Naive B cell (primary cell): Measurements from ENCODE around the gene FOXA1. TPM values are rescaled to one million over a fixed set of nuclear protein-coding genes. Genes with fewer than 3 reads are reported as not detected.

Source experiments
- ATAC-seq, 2 donors: fragments of 150-1000 bp; cut with Tn5 transposase; 2 replicates each; pipeline ENCODE4 v1.10.0; 2021; ENCODE audit warnings: low read depth in 2 of 2, mild to moderate bottlenecking in 2 of 2, moderate library complexity in 2 of 2
- DNase-seq: peaks from one replicate; pipeline ENCODE4 v3.0.0; 2022
- H3K27ac Mint-ChIP-seq, 6 donors: one replicate each; pipeline ENCODE4 v1.8.0; 2020 to 2022; ENCODE audit warnings: mild to moderate bottlenecking in 6 of 6, mixed read lengths in 6 of 6, moderate library complexity in 5 of 6, inconsistent platforms in 2 of 6
- H3K27me3 Mint-ChIP-seq, 3 donors: one replicate each; pipeline ENCODE4 v1.8.0; 2021 to 2022; ENCODE audit warnings: mixed read lengths in 3 of 3, mild to moderate bottlenecking in 1 of 3
- H3K36me3 Mint-ChIP-seq, 2 donors: one replicate each; pipeline ENCODE4 v1.8.0; 2020 to 2022; ENCODE audit warnings: mixed read lengths in 2 of 2, inconsistent platforms in 1 of 2, mild to moderate bottlenecking in 1 of 2
- H3K4me1 Mint-ChIP-seq, 3 donors: one replicate each; pipeline ENCODE4 v1.8.0; 2020 to 2022; ENCODE audit warnings: mixed read lengths in 3 of 3, inconsistent platforms in 1 of 3, mild to moderate bottlenecking in 1 of 3, moderate library complexity in 1 of 3
- H3K4me3 Mint-ChIP-seq, 8 donors: one replicate each; pipeline ENCODE4 v1.8.0; 2020 to 2022; ENCODE audit warnings: mild to moderate bottlenecking in 8 of 8, mixed read lengths in 8 of 8, moderate library complexity in 8 of 8, inconsistent platforms in 2 of 8
- H3K9me3 Mint-ChIP-seq, 7 donors: one replicate each; pipeline ENCODE4 v1.8.0; 2020 to 2022; ENCODE audit warnings: mixed read lengths in 7 of 7, mild to moderate bottlenecking in 5 of 7, inconsistent platforms in 2 of 7, moderate library complexity in 1 of 7
- polyA plus RNA-seq, 6 donors: library from polyadenylated mRNA; unstranded; fragments of 300-500 nt; fragmentation: Illumina TruSeq; gene quantifications; one replicate each; pipeline ENCODE4 v1.2.3, GENCODE V29; 2021; ENCODE audit warnings: low read depth in 6 of 6

Gene FOXA1
- polyA plus RNA-seq, 6 donors from 2014 or later: not detected

DNA sequence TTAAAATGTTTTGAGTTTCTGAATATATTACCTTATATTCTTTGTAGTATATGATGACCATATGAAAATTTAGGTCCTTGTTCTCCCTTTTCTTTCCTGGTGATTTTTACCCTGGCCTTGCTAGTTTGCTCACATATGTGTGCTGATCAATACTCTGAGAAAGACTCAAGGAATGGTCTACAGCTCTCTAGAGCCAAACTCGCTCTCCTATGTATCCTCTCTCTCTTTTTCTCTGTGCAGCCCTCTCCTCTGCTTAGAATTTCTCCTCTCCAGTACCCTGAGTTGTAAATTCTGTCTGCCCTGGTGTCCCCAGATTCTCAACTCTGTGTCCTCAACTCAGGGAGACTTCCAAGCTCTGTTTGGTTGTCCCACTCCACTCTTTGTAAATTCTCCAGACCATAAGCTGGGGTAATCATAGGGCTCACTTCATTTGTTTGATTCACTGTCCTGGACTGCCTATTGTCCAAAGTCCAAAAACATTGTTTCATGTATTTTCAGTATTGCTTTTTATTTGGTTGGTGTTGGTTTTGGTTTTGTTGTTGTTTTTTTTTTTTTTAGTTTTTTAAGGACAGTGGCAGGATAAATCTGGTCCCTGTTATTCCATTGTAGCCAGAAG is 41.0 kb downstream of the FOXA1 start:
- no peak overlapping the region for H3K27ac Mint-ChIP-seq
- ATAC-seq: no peak
- peaks cover 0 to 12% of the 10 kb centered on the region in 2 donors for H3K36me3 Mint-ChIP-seq

DNA sequence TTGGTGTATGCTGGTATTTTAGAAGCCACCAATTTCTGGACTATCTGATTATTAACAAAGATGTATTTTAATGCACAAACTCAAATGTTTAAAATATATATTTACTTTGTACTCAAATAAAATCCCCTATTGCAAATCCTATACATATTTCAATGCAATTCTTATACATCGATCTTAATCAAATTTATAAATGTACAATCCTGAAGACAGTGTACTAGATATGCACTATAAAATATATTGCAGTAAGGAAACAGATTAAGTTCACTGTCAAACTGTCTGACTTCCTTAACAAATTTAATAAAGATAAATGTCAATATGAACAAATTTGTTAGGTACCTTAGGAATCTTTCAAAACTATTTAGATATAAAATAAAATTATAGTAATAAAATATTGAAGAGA is 43.9 kb downstream of the FOXA1 start:
- ATAC-seq (no peak), DNase-seq (no peak)
- Mint-ChIP-seq H3K4me1 (no peaks in the 10 kb centered on the region), H3K9me3 (peaks cover 0 to 21% (median 8%) of the 10 kb centered on the region in 7 donors), H3K36me3 (no peaks in the 10 kb centered on the region), H3K4me3 (no peak overlapping the region), H3K27ac (no peak overlapping the region), H3K27me3 (no peaks in the 10 kb centered on the region)

More for the DNA sequence above, 41.0 kb downstream of the FOXA1 start:
- no peaks in the 10 kb centered on the region for H3K4me1 Mint-ChIP-seq
- H3K27me3 Mint-ChIP-seq: no peaks in the 10 kb centered on the region
- H3K9me3 Mint-ChIP-seq: peaks cover 2 to 32% (median 13%) of the 10 kb centered on the region in 7 donors
- H3K4me3 Mint-ChIP-seq: no peak overlapping the region
- DNase-seq: no peak

DNA sequence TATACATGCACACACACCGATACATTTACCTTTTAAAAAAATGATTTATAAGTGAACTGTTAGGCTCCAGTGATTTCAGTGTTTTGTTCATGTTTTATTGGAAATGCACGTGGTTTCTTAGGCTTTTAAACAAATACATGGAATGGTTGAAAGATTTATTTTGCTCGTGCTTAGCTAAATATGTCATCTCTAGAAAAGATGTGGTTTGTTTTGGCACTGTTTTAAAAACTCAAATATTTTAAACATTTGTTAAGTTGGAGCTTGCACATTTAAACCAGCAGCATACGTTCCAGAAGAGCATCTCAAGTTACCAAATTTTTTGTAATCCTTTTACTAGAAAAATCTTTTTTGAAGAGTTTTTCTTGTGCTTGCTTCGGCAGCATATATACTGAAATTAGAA is 44.5 kb downstream of the FOXA1 start:
- DNase-seq (no peak), ATAC-seq (no peak)
- H3K27ac Mint-ChIP-seq: no peak overlapping the region
- no peak overlapping the region for H3K4me3 Mint-ChIP-seq
- no peaks in the 10 kb centered on the region for H3K4me1 Mint-ChIP-seq
- H3K9me3 Mint-ChIP-seq: peaks cover 0 to 21% (median 8%) of the 10 kb centered on the region in 7 donors
- no peaks in the 10 kb centered on the region for H3K27me3 Mint-ChIP-seq
- H3K36me3 Mint-ChIP-seq: no peaks in the 10 kb centered on the region

DNA sequence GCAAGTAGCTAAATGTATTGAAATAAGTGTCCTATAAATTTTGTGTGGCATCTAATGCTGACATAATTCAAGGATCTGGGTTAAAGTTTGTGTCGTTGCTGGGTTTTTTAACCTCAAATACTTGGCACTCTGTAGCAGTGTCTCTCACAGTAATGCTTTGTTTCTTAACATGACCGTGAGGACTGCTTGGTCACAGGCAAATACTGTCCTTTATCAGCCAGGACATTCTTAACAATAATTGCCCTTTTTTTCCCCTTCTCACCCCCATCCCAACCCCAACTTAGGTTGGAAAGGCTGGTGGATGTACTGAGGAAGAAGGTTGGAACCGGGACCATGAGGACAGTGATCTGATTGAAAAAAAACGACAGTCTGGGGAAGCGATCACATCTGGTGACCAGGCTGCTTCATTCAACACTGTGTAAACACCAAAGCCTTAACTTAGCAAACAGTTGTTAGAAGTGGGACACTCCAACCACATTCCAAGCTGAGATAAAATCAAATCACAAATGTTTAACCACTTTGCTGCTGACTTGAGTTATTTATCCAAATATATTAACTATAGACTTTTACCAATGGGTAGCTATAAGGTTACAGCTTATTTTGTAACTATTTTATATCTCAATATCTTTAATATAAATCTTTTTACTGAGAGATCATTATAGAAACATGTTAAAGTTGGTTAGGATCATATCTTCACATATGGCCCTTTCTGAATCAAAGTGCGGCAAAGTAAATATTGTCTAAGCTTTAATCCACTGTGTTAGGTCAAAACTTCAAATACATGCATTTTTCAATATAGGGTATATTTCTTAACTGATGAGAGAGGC is 48.2 kb downstream of the FOXA1 start:
- DNase-seq: no peak
- Mint-ChIP-seq H3K36me3 (no peaks in the 10 kb centered on the region), H3K27ac (no peak overlapping the region), H3K4me3 (no peak overlapping the region), H3K4me1 (no peaks in the 10 kb centered on the region), H3K27me3 (no peaks in the 10 kb centered on the region), H3K9me3 (peaks cover 0 to 2% (median 0%) of the 10 kb centered on the region in 7 donors)
- no peak for ATAC-seq

DNA sequence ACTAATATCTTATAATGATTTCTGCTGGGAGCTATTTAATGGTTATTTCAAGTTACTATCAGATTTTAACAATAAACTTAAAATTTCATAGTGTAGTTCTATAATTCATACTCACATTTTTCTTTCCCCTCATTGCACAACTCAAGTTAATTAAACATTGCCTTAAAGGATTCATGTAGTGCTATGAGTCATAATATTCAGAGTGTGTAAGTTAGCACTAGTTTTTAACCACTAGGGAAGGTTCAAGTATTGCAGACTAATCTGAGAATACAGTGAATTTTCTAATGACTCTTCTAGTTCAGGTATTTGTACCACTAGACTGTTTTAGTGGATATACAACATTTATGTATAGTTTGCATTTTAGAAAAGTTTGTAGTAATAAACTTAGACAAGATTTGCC is 49.9 kb downstream of the FOXA1 start:
- Mint-ChIP-seq H3K4me1 (no peaks in the 10 kb centered on the region), H3K27me3 (no peaks in the 10 kb centered on the region), H3K27ac (no peak overlapping the region), H3K36me3 (no peaks in the 10 kb centered on the region), H3K9me3 (peaks cover 0 to 2% (median 0%) of the 10 kb centered on the region in 7 donors), H3K4me3 (no peak overlapping the region)
- no peak for ATAC-seq
- DNase-seq: no peak

DNA sequence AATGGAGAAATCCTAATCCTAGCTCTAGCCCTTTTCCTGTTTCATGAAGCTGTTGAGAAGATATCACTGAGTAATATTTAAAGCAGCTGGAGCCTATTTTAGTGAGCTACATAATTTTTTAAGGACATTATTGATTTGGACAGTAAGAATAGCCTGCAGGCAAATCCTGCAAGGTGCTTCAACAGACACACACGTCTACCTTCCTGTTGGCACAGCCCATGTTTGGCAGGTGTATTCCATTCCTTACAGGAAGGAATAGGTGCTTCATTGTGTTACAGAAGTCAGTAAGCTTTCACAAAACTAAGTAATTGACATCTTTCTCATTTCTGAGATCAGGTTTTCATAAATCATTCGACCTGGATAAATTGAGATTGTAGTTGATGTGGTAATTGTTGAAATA is 50.6 kb downstream of the FOXA1 start:
- no peaks in the 10 kb centered on the region for H3K27me3 Mint-ChIP-seq
- H3K27ac Mint-ChIP-seq: no peak overlapping the region
- H3K36me3 Mint-ChIP-seq: no peaks in the 10 kb centered on the region
- no peak overlapping the region for H3K4me3 Mint-ChIP-seq
- H3K4me1 Mint-ChIP-seq: no peaks in the 10 kb centered on the region
- DNase-seq (no peak), ATAC-seq (no peak)
- H3K9me3 Mint-ChIP-seq: peaks cover 0 to 2% (median 0%) of the 10 kb centered on the region in 7 donors

DNA sequence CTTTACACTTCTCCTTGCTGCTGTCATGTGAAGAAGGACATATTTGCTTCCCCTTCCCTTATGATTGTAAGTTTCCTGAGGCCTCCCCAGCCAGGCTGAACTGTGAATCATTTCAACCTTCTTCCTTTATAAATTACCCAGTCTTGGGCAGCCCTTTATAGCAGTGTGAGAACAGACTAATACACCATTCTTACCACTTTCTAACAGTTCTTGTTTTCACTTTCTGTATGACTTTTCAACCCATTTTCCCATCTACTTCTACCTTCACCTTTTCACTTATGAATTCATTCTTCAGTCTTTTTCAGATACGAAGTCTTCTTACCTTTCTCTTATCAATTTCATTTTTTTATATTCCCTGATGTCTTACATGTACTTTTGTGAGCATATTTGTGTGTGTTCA is 55.1 kb downstream of the FOXA1 start:
- ATAC-seq (no peak), DNase-seq (no peak)
- Mint-ChIP-seq H3K27ac (no peak overlapping the region), H3K36me3 (no peaks in the 10 kb centered on the region), H3K27me3 (no peaks in the 10 kb centered on the region), H3K4me3 (no peak overlapping the region), H3K9me3 (peaks cover 0 to 5% (median 0%) of the 10 kb centered on the region in 7 donors), H3K4me1 (no peaks in the 10 kb centered on the region)

Other genes with a start within 250 kb of the FOXA1 start
- not detected for gene TTC6, start 380 bp upstream of the FOXA1 start, polyA plus RNA-seq